K562 treated with DMSO at 1 percent for 4 hours (cell line): ENCODE results near the gene NDUFB2. TPM values are rescaled to one million over a fixed set of nuclear protein-coding genes. Genes with fewer than 3 reads are reported as not detected.

ENCODE experiments used
- total RNA-seq: library from RNA; unstranded; fragments of 300-600 nt; gene quantifications from 2 replicates; pipeline ENCODE4 v1.2.3, GENCODE V29; 2022; ENCODE audit not compliant: insufficient read depth

NDUFB2 gene
- 270 and 355 TPM in 2 replicates for total RNA-seq

GRCh38 chr7:140696680-140697446 is at the start of gene NDUFB2:
NDUFB2 (plus strand) TSS chr7:140696708; CDS start chr7:140696745, 37 bp downstream.

GRCh38 chr7:140672382-140673062 is 24.0 kb upstream of the NDUFB2 start, which contains the start of gene ADCK2:
ADCK2 (plus strand) TSS chr7:140672945; CDS start chr7:140673331, 386 bp downstream.

Other genes starting within 250 kb of the NDUFB2 start
- gene MKRN1, start 217.2 kb upstream of the NDUFB2 start, total RNA-seq, result 107 and 108 TPM in 2 replicates
- gene DENND2A, start 55.9 kb upstream of the NDUFB2 start, total RNA-seq, result not detected in 2 replicates
- 12.7 and 22.6 TPM in 2 replicates for gene ADCK2, start 23.8 kb upstream of the NDUFB2 start, total RNA-seq
- gene BRAF, start 228.2 kb downstream of the NDUFB2 start, total RNA-seq, result 10.5 and 13.5 TPM in 2 replicates